Inflammatory macrophage treated with lipopolysaccharide for 4 hours (primary cell): ENCODE data around the gene MYOCOS.

Source experiments
- DNase-seq: peaks from one replicate; pipeline ENCODE4 v3.0.0-alpha.2; 2020

The MYOCOS gene

GRCh38 chr1:171663854-171664575, 42.0 kb downstream of the MYOCOS start:
- DNase-seq, result no peak

GRCh38 chr1:171664976-171665375, 42.9 kb downstream of the MYOCOS start:
- DNase-seq, result no peak

GRCh38 chr1:171666114-171666769, 44.2 kb downstream of the MYOCOS start:
- no peak for DNase-seq

GRCh38 chr1:171668372-171668771, 46.3 kb downstream of the MYOCOS start:
- no peak for DNase-seq

GRCh38 chr1:171670739-171671138, 48.7 kb downstream of the MYOCOS start:
- DNase-seq, result no peak

- DNase-seq, result no peak
Observed at GRCh38 chr1:171674431-171675405, 52.7 kb downstream of the MYOCOS start.
